Liver (tissue), 3 donors: Measurements from ENCODE around the gene MEGF11.
"Not testable (repeated sequence)": the region's sequence is repeated elsewhere in the genome, so short reads cannot be mapped to it uniquely, and the experiment has no call there.

Experiments used
- TAF1 ChIP-seq: conservative IDR thresholded peaks from 2 replicates; pipeline ENCODE4 v1.6.1; 2016; ENCODE audit warnings: antibody characterized with exemption, mild to moderate bottlenecking
- TF ChIP-seq, protein P1 (sequence below): fragments of 150-350 bp; IDR thresholded peaks from 2 replicates; pipeline ENCODE4 v1.5.1; 2017; ENCODE audit warnings: improper control_type of control experiment, low read depth, low read length; ENCODE audit not compliant: missing input control
- TF ChIP-seq, protein P2 (sequence below): IDR thresholded peaks from 2 replicates; pipeline ENCODE4 v1.6.1; 2016; ENCODE audit warnings: antibody characterized with exemption
- donor health status: healthy.
- donor health status: healthy.

DNA sequence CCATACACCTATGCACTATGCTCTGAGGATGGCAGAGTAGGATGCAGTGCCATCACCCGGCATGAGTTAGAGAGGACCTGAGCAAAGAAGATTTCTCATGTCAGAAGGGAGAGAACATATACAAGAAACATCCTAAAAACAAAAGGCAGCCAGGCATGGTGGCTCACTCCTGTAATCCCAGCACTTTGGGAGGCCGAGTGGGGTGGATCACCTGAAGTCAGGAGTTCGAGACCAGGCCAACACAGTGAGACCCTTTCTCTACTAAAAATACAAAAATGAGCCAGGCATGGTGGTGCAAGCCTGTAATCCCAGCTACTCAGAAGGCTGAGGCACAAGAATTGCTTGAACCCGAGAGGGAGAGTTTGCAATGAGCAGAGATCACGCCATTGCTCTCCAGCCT lies 7.7 kb downstream of the MEGF11 start:
- TF ChIP-seq, protein P1, sequence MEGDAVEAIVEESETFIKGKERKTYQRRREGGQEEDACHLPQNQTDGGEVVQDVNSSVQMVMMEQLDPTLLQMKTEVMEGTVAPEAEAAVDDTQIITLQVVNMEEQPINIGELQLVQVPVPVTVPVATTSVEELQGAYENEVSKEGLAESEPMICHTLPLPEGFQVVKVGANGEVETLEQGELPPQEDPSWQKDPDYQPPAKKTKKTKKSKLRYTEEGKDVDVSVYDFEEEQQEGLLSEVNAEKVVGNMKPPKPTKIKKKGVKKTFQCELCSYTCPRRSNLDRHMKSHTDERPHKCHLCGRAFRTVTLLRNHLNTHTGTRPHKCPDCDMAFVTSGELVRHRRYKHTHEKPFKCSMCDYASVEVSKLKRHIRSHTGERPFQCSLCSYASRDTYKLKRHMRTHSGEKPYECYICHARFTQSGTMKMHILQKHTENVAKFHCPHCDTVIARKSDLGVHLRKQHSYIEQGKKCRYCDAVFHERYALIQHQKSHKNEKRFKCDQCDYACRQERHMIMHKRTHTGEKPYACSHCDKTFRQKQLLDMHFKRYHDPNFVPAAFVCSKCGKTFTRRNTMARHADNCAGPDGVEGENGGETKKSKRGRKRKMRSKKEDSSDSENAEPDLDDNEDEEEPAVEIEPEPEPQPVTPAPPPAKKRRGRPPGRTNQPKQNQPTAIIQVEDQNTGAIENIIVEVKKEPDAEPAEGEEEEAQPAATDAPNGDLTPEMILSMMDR: not testable (repeated sequence)
- TF ChIP-seq, protein P2, sequence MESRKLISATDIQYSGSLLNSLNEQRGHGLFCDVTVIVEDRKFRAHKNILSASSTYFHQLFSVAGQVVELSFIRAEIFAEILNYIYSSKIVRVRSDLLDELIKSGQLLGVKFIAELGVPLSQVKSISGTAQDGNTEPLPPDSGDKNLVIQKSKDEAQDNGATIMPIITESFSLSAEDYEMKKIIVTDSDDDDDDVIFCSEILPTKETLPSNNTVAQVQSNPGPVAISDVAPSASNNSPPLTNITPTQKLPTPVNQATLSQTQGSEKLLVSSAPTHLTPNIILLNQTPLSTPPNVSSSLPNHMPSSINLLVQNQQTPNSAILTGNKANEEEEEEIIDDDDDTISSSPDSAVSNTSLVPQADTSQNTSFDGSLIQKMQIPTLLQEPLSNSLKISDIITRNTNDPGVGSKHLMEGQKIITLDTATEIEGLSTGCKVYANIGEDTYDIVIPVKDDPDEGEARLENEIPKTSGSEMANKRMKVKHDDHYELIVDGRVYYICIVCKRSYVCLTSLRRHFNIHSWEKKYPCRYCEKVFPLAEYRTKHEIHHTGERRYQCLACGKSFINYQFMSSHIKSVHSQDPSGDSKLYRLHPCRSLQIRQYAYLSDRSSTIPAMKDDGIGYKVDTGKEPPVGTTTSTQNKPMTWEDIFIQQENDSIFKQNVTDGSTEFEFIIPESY: not testable (repeated sequence)
- TF ChIP-seq TAF1: not testable (repeated sequence)
